ENCODE measurements around the gene MPG.

DNA sequence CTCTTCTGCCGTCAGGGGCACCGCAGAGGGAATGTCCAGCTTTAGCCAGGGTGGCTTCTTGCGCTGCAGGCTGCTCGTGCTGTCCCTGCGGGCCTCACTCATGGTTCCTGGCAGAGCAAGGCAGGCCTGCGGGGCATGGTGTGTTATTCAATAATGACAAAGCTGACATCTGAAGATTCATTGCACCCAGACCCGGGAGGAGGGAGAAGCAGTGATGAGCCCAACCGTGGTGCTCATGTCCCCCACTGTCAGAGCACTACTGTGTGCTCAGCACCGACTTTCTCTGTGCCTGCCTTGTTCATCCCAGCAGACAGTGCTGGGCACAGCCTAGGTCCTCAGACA lies 13.1 kb upstream of the MPG start:
- TF ChIP-seq, protein P1, sequence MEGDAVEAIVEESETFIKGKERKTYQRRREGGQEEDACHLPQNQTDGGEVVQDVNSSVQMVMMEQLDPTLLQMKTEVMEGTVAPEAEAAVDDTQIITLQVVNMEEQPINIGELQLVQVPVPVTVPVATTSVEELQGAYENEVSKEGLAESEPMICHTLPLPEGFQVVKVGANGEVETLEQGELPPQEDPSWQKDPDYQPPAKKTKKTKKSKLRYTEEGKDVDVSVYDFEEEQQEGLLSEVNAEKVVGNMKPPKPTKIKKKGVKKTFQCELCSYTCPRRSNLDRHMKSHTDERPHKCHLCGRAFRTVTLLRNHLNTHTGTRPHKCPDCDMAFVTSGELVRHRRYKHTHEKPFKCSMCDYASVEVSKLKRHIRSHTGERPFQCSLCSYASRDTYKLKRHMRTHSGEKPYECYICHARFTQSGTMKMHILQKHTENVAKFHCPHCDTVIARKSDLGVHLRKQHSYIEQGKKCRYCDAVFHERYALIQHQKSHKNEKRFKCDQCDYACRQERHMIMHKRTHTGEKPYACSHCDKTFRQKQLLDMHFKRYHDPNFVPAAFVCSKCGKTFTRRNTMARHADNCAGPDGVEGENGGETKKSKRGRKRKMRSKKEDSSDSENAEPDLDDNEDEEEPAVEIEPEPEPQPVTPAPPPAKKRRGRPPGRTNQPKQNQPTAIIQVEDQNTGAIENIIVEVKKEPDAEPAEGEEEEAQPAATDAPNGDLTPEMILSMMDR (IDR thresholded peaks at IDR 0.05), result no peak
- no peak for TF ChIP-seq EP300 (IDR thresholded peaks at IDR 0.05; ENCODE audit: low read depth)
